NCI-H1436 treated with DMSO at 0.1 percent for 48 hours (cell line): ENCODE results near the gene LMAN1L.
"Not testable (repeated sequence)": the region's sequence is repeated elsewhere in the genome, so short reads cannot be mapped to it uniquely, and the experiment has no call there.

Source experiments
- DNase-seq: peaks from one replicate; lab custom pipeline; 2025; lab: John Stamatoyannopoulos, UW

Gene LMAN1L

GRCh38 chr15:74782259-74783071 lies 30.2 kb upstream of the LMAN1L start:
- DNase-seq, result no peak

GRCh38 chr15:74783072-74783807 lies 29.4 kb upstream of the LMAN1L start:
- DNase-seq, result no peak

- no peak for DNase-seq
These were observed 28.8 kb upstream of the LMAN1L start for GRCh38 chr15:74783808-74784175.

GRCh38 chr15:74784426-74785193 lies 28.0 kb upstream of the LMAN1L start:
- DNase-seq, result no peak

- DNase-seq, result no peak
These were observed 27.2 kb upstream of the LMAN1L start for GRCh38 chr15:74785194-74786032.

DNA sequence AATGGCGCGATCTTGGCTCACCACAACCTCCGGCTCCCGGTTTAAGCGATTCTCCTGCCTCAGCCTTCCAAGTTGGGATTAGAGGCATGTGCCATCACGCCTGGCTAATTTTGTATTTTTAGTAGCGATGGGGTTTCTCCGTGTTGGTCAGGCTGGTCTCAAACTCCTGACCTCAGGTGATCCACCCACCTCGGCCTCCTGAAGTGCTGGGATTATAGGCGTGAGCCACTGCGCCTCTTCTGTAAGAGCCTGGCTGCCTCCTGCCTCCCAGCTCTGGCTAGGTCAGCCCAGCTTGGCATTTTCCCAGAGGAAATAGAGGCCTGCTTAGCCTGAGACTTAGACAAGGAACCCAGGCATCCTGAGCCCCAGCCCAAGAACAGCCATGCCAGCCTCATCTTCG lies 26.6 kb upstream of the LMAN1L start:
- not testable (repeated sequence) for DNase-seq

DNA sequence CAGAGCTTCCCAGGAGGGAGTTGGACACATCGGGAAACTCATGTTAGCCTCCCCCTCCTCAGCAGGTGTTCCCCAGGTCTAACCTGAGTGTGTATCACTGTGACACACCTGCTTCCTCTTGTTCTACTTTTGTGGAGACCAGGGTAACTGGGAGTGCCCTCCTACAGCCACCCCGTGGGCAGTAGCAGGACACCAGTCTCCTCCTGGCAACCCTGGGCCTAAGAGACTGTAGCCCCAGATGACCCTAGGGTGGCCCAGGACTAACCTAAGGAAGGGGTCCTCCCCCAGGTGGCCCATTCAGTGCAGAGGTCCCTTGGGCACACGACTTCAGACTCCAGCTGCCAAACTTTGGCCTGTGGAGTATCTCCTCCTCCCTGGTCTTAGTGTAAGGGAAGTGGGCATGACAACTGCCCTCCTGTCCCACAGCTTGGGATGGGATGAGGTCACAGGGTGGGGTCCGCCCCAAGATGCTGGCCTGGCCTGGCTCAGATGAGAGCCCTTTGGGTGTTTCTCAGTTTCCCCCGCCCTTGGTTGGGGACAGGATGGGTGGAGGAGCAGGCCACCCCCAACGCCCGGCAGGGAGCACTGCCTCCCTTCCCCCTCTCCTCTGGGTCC lies 26.0 kb upstream of the LMAN1L start:
- DNase-seq, result no peak

GRCh38 chr15:74787251-74788041 lies 25.2 kb upstream of the LMAN1L start:
- no peak for DNase-seq

DNA sequence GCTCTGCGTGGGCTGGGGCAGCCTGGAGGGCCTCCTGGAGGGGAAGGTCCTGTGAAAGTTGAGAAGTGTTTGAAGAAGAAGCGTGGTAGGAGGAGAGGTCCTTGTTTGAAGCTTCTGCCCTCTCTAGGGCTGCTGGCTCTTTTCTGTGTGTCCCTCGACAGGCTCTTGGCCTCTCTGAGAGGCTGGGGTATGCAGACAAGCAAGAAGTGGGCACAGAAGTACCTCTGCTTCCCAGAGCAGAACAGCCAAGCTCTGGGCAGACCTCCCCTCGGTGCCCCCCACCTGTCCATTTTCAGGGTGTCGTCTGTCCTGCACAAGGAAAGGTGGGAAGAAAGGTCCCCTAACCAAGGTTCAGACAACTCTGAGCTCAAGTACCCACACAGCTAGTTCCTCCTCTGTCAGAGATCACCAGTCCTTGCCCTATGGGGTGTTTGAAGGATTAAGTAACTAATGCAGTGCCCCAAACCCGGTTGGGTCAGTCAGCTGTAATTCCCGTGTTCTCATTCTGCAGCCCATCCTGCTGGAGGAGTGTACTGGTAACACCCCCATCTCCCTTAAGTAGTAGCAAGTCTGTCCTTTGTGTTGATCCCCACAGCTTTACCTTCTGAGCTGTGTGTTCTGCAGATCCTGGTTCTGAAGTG lies 24.5 kb upstream of the LMAN1L start:
- no peak for DNase-seq

DNA sequence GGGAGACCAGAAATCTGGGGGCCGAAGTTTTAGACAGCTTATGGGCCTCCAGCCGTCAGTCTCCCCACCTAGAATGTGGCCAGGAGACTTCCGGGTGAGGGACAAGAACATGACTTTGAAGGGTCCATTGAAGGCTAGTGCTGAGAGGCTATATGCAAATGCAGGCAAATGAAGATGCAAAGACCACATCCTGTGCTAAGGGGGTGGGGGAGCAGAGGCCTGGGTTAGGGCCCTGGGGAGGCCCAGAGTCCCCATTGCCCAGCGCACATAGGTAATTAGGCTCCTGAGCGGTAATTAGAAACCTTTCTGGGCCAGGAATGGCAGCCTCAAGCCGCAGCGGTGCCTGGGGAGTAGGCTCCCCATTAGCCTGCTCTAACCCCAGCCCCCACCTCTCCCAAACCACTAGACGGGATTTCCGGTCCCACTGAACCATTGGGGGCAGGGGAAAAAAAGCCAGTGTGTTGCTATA lies 23.9 kb upstream of the LMAN1L start:
- no peak for DNase-seq

DNA sequence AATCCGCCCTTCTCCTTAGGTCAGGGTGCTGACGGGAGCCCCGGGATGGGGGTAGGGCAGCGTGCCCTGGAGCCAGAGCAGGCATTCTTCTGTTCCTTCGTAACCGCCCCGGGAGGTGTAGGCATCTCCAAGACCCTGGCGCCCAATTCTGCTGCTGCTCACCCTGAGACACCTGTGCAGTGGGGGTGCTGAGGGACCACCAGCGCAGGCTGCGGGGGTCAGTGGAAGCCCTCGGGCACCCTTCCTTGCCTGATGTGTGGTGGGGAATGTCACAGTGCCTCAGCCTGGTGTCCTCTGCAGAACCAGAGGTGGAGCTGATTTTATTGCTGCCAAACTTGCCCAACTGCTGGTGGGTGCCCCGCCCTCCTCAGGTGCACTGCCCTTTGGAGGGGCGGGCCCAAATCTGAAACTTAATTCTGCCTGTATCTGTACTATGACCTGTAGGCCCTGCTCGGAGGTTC lies 23.4 kb upstream of the LMAN1L start:
- DNase-seq, result no peak

DNA sequence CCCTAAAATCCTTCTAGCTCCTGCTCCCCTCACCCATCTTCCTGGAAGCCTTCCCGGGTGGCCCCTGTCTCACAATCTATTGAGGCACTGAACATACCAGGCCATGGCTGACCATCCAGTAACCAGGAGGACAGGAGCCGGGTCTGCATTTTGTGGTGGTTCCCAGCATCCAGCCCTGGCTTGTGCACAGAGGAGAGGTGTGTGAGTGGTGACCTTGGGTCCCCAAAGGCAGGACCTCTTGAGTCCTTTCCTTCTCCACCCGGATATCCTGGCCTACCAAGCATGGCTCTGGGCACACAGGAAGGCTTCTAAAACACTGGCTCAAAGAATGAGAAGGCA lies 22.9 kb upstream of the LMAN1L start:
- DNase-seq, result no peak

DNA sequence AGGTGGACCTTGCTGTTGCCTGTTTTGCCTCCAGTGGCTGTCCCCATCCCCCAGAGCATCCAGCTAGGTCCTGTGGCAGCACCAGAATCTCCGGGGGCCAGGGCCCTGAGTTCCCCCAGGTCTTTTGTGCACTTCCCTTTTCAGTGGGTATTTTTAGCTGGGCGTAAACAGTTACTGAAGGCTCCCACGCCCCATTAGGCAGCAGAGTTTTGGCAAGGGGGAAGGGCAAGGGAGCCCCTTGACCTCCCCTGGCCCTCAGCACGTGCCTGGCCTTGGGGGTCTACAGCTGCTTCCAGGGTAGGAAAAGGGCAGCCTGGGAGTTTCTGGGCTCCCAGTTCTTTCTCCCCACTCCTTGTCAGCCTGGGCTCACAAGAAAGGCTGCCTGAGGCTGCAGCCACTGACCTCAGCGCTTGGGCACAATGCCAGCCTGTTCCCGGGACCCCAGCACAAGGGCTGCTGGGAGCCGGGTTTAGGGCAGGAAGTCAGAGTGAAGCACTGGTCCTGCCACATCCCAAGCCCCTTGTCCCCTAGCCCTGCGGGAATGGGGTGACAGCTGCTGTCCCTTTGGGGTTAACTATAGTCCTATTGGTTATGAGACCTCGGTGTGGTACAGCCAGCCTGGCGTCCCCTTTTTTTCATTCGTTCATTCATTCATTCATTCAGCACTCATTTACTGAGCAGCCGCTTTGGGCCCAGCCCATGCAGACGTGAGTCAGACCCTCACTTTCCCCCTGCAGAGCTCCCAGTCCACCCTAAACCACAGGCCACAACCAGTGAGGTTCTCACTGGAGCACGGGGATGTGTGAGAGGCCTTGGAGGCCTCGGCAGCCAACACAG lies 22.3 kb upstream of the LMAN1L start:
- no peak for DNase-seq

GRCh38 chr15:74791007-74791406 lies 21.6 kb upstream of the LMAN1L start:
- DNase-seq, result no peak

DNA sequence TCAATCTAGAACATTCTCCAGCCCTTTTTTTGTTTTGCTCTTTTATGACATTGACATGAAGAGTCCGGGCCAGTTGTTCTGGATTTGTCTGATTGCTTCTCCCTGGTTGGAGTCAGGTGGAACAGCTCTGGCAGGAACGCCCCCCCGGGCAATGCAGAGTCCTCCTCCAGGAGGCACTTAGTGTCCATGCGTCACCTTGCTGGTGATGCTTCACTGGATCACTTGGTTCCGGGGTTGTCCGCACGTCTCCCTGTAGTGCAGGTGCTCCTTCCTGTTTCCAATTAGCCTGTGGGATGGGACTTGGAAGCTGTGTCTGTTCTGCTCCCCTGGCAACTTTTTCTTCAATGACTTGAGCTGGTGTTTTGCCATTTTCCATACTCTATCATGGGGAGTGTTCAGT lies 21.0 kb upstream of the LMAN1L start:
- DNase-seq, result no peak

- DNase-seq, result no peak
These were observed 20.2 kb upstream of the LMAN1L start for GRCh38 chr15:74792227-74793016.

DNA sequence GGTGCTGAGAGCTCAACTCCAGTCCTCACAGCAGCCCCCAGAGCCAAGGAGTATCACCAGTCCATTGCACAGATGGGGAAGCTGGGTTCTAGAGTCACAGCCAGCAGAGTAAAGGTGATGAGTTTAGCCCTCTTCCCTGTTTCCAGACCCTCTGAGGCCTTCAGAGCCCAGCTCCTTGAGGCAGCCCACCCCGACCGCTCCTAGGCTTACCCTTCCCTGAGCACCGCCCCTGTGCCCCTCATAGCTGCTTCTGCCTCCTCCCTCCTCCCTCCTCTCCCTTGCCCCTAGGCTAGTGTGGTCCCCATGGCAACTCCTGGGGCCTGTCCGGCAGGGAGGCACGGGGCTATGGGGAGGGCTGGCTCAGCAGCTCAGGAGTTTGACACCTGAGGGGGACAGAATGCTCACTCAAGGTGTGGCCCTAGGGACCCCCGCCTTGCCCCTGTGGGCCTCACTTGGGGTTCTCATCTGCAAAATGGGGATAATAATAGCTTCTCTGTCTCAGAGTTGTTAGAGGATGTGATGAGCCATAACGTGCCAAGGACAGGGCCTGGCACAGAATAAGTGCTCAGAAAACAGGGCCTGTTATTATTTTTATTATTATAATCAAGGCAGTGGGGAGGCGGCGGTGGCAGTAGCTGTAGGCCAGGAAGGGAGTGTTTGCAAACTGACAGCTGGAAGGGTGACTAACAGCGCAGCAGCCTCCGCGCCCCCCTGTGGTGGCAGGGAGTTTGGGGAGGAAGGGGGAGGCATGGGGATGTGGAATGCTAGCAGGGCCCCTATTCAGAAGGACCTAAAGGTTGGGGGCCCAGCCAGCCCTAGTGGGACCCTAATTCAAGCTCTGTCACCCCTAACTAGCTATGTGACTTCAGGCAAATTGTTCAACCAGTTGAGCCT lies 19.3 kb upstream of the LMAN1L start:
- DNase-seq, result no peak
